Islet of Langerhans (tissue), 1 donor: ENCODE data around the gene USP17L30.
"Not testable (repeated sequence)": the region's sequence is repeated elsewhere in the genome, so short reads cannot be mapped to it uniquely, and the experiment has no call there.

Experiments used
- FAIRE-seq: peaks from one replicate; lab custom pipeline; 2011; peaks lifted over from hg19 to GRCh38; lab: Jason Lieb, UNC

Gene USP17L30, protein sequence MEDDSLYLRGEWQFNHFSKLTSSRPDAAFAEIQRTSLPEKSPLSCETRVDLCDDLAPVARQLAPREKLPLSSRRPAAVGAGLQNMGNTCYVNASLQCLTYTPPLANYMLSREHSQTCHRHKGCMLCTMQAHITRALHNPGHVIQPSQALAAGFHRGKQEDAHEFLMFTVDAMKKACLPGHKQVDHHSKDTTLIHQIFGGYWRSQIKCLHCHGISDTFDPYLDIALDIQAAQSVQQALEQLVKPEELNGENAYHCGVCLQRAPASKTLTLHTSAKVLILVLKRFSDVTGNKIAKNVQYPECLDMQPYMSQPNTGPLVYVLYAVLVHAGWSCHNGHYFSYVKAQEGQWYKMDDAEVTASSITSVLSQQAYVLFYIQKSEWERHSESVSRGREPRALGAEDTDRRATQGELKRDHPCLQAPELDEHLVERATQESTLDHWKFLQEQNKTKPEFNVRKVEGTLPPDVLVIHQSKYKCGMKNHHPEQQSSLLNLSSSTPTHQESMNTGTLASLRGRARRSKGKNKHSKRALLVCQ

DNA sequence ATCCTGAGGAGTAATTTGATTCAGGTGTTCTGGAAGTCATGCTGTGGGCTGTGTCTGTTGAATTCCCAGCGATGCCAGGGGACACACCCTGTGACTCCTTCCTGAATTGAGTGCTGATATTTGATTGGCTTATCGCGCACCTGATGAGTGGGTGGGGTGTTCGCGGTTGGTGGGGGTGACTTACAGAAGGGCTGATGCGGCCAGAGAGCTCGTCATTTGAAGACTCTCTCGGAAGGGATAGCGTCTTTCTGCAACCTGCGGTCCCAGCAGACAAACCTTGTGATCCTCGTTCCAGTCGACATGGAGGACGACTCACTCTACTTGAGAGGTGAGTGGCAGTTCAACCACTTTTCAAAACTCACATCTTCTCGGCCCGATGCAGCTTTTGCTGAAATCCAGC is at the start of gene USP17L30:
USP17L30 (plus strand) TSS at position 301 of the 400 bp plus-strand sequence; CDS start at position 301, 0 bp downstream.
- not testable (repeated sequence) for FAIRE-seq

DNA sequence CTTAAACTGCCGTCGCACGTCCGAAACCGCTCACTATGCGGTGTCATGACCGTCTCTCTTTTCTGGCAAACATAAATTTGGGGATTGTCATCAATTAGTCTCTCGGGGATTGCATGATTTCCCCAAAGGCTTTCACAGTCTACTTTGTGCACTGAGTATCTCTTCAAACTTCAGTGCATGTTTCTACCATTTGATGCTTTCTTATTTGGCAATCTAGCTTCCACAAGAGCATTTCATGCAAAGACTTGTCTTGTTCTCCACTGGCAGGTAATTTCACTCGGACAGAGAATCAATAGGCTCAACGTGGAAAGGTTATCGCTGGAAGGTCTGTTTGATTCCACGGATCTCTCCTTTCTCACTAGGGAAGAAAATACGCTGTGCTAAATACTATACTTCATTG is 38.7 kb upstream of the USP17L30 start:
- not testable (repeated sequence) for FAIRE-seq

DNA sequence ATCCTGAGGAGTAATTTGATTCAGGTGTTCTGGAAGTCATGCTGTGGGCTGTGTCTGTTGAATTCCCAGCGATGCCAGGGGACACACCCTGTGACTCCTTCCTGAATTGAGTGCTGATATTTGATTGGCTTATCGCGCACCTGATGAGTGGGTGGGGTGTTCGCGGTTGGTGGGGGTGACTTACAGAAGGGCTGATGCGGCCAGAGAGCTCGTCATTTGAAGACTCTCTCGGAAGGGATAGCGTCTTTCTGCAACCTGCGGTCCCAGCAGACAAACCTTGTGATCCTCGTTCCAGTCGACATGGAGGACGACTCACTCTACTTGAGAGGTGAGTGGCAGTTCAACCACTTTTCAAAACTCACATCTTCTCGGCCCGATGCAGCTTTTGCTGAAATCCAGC is 38.1 kb upstream of the USP17L30 start, which contains the start of gene USP17L24:
USP17L24 (plus strand) TSS at position 301 of the 400 bp plus-strand sequence; CDS start at position 301, 0 bp downstream.
- FAIRE-seq = not testable (repeated sequence)

DNA sequence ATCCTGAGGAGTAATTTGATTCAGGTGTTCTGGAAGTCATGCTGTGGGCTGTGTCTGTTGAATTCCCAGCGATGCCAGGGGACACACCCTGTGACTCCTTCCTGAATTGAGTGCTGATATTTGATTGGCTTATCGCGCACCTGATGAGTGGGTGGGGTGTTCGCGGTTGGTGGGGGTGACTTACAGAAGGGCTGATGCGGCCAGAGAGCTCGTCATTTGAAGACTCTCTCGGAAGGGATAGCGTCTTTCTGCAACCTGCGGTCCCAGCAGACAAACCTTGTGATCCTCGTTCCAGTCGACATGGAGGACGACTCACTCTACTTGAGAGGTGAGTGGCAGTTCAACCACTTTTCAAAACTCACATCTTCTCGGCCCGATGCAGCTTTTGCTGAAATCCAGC is 33.3 kb upstream of the USP17L30 start, which contains the start of gene USP17L25:
USP17L25 (plus strand) TSS at position 301 of the 400 bp plus-strand sequence; CDS start at position 301, 0 bp downstream.
- FAIRE-seq = not testable (repeated sequence)

DNA sequence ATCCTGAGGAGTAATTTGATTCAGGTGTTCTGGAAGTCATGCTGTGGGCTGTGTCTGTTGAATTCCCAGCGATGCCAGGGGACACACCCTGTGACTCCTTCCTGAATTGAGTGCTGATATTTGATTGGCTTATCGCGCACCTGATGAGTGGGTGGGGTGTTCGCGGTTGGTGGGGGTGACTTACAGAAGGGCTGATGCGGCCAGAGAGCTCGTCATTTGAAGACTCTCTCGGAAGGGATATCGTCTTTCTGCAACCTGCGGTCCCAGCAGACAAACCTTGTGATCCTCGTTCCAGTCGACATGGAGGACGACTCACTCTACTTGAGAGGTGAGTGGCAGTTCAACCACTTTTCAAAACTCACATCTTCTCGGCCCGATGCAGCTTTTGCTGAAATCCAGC is 28.6 kb upstream of the USP17L30 start, which contains the start of gene USP17L26:
USP17L26 (plus strand) TSS at position 301 of the 400 bp plus-strand sequence; CDS start at position 301, 0 bp downstream.
- FAIRE-seq = not testable (repeated sequence)

DNA sequence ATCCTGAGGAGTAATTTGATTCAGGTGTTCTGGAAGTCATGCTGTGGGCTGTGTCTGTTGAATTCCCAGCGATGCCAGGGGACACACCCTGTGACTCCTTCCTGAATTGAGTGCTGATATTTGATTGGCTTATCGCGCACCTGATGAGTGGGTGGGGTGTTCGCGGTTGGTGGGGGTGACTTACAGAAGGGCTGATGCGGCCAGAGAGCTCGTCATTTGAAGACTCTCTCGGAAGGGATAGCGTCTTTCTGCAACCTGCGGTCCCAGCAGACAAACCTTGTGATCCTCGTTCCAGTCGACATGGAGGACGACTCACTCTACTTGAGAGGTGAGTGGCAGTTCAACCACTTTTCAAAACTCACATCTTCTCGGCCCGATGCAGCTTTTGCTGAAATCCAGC is 23.8 kb upstream of the USP17L30 start, which contains the start of gene USP17L5:
USP17L5 (plus strand) TSS at position 301 of the 400 bp plus-strand sequence; CDS start at position 301, 0 bp downstream.
- not testable (repeated sequence) for FAIRE-seq

DNA sequence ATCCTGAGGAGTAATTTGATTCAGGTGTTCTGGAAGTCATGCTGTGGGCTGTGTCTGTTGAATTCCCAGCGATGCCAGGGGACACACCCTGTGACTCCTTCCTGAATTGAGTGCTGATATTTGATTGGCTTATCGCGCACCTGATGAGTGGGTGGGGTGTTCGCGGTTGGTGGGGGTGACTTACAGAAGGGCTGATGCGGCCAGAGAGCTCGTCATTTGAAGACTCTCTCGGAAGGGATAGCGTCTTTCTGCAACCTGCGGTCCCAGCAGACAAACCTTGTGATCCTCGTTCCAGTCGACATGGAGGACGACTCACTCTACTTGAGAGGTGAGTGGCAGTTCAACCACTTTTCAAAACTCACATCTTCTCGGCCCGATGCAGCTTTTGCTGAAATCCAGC is 19.1 kb upstream of the USP17L30 start, which contains the start of gene USP17L27:
USP17L27 (plus strand) TSS at position 301 of the 400 bp plus-strand sequence; CDS start at position 301, 0 bp downstream.
- FAIRE-seq = not testable (repeated sequence)

DNA sequence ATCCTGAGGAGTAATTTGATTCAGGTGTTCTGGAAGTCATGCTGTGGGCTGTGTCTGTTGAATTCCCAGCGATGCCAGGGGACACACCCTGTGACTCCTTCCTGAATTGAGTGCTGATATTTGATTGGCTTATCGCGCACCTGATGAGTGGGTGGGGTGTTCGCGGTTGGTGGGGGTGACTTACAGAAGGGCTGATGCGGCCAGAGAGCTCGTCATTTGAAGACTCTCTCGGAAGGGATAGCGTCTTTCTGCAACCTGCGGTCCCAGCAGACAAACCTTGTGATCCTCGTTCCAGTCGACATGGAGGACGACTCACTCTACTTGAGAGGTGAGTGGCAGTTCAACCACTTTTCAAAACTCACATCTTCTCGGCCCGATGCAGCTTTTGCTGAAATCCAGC is 14.3 kb upstream of the USP17L30 start, which contains the start of gene USP17L28:
USP17L28 (plus strand) TSS at position 301 of the 400 bp plus-strand sequence; CDS start at position 301, 0 bp downstream.
- not testable (repeated sequence) for FAIRE-seq

DNA sequence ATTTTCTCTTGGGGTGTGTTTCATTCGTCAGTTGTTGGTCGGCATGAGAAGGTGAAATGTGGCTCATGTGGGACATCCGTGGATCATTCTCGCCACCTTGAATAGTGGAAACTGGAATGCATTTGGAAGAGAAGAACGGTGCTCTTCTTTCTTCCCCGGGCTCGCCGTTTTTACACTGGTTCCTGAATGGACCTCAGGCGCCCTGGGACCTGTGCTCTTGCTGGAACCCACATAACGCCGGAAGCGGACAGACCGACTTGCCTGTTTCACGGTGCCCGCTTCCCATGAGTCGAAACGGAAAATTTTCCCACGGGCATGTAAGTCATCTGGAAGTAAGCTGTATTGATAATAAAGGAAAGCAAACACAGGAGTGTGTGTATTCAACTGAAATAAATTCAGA is 12.1 kb upstream of the USP17L30 start:
- FAIRE-seq = not testable (repeated sequence)

DNA sequence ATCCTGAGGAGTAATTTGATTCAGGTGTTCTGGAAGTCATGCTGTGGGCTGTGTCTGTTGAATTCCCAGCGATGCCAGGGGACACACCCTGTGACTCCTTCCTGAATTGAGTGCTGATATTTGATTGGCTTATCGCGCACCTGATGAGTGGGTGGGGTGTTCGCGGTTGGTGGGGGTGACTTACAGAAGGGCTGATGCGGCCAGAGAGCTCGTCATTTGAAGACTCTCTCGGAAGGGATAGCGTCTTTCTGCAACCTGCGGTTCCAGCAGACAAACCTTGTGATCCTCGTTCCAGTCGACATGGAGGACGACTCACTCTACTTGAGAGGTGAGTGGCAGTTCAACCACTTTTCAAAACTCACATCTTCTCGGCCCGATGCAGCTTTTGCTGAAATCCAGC is 9.6 kb upstream of the USP17L30 start, which contains the start of gene USP17L29:
USP17L29 (plus strand) TSS at position 301 of the 400 bp plus-strand sequence; CDS start at position 301, 0 bp downstream.
- FAIRE-seq = not testable (repeated sequence)

DNA sequence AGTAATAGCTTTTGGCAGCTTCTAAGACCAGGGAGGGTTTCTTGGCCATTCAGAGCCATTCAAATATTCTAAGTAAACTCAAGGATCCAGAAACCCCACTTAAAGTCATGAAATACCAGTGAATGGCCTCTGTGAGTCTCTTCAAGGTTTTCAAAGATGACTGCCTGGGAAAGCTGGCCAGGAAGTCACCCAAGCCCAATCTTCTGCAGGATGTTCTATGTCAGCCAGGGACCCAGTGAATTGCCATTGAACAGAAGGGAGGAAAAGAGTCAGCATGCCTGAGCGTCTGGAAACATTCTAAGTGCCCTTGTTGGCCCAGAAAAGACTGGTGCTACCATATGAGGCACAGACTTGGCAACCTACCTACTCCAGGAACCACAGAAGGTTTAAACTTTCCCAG is 17.0 kb downstream of the USP17L30 start:
- not testable (repeated sequence) for FAIRE-seq

DNA sequence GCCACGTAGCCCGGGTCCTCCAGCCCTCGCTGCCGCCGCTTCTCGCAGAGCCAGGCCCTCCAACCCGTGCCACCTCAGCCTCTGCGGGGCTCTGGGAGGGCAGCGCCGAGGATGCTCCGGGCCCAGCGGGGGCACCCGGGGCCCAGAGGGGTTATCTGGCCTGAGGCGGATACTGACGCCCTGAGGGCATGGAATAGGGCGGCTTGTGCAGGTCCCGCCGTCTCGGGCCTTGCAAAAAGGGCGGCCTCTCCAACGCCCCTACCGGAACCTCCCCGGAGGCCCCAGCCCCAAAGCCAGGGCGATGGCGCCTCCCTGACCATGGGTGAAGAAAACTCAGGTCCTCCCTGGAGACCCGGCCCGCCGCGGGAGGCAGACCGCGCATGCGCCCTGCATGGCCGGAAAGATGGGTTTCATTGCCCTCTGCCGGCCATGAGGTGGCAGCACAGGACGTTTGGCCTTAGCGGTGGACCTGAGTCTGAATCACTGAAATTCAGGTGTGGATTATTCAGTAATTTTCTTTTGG is 18.1 kb downstream of the USP17L30 start:
- FAIRE-seq = not testable (repeated sequence)

DNA sequence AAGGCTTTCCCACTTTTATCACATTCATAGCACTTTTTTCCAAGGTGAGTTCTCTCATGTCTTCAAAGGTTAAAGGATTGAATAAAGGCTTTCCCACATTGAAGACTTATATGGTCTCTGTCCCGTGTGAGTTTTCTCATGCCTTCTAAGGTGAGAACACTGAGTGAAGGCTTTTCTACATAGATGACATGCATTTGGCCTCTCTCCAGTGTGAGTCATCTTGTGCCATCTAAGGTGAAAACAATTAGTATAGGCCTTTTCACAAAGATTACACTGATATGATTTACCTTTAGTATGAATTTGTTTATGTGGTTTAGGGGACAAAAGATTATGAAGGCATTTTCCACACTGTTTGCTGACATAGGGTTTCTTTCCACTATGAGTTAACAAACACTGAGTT is 21.2 kb downstream of the USP17L30 start:
- no peak for FAIRE-seq

DNA sequence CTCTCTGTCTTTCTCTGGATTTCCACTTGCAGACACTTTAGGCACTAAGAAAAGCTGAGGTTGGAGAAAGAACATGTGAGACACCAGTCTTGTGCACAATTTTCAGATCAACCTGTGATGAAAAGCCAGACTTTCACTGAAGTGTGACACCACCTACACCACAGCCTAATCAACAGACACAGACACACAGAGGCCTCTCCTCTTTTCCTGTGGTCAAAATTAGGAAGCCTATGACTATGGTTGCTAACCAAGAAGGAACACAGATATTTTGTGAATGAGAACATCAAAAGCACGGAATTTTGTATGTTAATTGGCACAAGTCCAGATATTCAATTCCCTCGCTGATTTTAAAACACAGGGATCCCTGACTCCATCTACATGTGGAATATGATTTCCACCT is 26.1 kb downstream of the USP17L30 start:
- not testable (repeated sequence) for FAIRE-seq

DNA sequence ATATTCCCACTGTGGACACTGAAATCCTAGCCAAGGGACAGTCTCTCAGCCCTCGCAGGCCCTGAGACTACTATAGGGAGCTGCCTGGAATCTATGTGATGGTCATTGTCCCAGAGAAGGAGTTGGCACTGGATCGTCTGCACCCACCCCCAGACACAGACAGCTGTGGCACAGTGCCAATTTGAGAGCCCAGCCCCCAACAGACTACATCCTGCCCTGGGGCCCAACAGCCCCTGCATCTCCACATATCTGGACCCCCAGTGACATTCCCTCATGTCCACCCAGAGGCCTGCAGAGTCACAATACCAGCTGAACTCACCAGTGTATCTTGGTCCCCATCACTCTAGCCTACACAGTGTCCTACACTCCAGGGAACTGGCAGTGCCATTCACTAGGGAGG is 42.8 kb downstream of the USP17L30 start:
- not testable (repeated sequence) for FAIRE-seq

DNA sequence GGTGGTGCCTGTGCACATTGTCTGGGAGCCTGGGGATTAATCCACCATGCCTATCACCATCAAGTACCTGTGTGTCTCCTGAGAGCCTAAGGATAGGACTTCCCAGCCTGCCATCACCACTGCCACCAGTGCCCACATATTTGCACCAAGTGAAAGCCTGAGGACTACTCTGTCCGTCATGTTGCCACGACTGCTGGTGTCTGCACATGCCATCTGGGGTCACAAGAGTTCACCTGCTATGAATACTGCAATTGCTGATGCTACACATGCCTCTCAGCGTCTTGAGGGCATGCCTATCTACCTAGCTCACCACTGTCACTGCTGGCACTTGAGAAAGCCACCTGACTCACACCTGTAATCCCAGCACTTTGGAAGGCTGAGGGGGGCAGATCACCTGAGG is 43.6 kb downstream of the USP17L30 start:
- FAIRE-seq = not testable (repeated sequence)

DNA sequence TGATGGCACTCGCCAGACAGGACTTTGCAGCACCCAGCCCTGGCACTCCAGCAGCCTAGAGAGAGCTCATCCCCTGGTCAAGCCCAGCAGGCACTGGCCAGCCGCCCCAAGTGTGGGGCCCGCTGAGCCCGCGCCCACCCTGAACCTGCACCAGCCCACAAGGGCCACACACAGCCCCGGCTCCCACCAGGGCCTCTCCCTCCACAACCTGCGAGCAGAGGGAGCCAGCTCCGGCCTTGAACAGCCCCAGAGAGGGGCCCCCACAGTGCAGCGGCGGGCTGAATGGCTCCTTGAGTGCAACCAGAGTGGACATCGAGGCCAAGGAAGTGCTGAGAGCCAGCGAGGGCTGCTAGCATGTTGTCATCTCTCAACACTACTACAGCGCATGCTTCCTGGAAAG is 46.9 kb downstream of the USP17L30 start:
- no peak for FAIRE-seq
